Measurements from ENCODE around the gene TMEM117.

DNA sequence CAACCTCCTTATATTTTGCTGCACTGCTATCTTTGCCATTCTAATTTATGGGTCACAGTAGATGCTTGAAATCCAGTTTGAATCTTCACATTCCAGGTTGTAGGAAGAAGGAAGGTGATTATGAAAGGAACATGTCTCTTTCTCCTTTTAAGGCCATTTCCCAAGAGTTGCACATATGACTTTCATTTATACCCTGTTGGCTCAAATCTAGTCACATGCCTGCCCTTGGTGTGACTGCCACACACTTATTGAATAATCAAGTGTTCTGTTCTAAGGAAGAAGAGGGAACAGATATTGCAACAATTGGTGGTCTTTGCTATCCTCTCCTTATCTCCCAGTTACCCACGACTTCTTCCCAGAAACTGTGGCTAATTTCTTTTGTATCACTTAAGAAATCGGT lies 404.3 kb downstream of the TMEM117 start:
- TF ChIP-seq POLR2A (IDR thresholded peaks at IDR 0.05; ENCODE audit: low read depth, low read length) (no peak), GATA2 (IDR thresholded peaks at IDR 0.05; ENCODE audit: insufficient read depth, insufficient read length, low read depth, low read length) (no peak), EZH2 (IDR thresholded peaks at IDR 0.05; ENCODE audit: borderline replicate concordance, low read depth, low read length, severe bottlenecking) (no peak)
- TF ChIP-seq, protein P1, sequence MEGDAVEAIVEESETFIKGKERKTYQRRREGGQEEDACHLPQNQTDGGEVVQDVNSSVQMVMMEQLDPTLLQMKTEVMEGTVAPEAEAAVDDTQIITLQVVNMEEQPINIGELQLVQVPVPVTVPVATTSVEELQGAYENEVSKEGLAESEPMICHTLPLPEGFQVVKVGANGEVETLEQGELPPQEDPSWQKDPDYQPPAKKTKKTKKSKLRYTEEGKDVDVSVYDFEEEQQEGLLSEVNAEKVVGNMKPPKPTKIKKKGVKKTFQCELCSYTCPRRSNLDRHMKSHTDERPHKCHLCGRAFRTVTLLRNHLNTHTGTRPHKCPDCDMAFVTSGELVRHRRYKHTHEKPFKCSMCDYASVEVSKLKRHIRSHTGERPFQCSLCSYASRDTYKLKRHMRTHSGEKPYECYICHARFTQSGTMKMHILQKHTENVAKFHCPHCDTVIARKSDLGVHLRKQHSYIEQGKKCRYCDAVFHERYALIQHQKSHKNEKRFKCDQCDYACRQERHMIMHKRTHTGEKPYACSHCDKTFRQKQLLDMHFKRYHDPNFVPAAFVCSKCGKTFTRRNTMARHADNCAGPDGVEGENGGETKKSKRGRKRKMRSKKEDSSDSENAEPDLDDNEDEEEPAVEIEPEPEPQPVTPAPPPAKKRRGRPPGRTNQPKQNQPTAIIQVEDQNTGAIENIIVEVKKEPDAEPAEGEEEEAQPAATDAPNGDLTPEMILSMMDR (IDR thresholded peaks at IDR 0.05; ENCODE audit: extremely low read depth in 1 of 2, insufficient read depth in 1 of 2, low read depth in 1 of 2, low read length in 2 of 2) = no peak

All from endothelial cell of umbilical vein (primary cell).